GM21526 (cell line): ENCODE measurements around the gene RCOR3.
A peak's percentile ranks its signal among the peaks of the same experiment; 100 is the strongest.
"Not testable (repeated sequence)": the region's sequence is repeated elsewhere in the genome, so short reads cannot be mapped to it uniquely, and the experiment has no call there.

ENCODE experiments used
- ATAC-seq: cut with Tn5 transposase; IDR thresholded peaks from one replicate; pipeline ENCODE4 v1.9.1; 2021; ENCODE audit warnings: moderate library complexity; ENCODE audit not compliant: unreplicated experiment, low FRiP score

The RCOR3 gene

DNA sequence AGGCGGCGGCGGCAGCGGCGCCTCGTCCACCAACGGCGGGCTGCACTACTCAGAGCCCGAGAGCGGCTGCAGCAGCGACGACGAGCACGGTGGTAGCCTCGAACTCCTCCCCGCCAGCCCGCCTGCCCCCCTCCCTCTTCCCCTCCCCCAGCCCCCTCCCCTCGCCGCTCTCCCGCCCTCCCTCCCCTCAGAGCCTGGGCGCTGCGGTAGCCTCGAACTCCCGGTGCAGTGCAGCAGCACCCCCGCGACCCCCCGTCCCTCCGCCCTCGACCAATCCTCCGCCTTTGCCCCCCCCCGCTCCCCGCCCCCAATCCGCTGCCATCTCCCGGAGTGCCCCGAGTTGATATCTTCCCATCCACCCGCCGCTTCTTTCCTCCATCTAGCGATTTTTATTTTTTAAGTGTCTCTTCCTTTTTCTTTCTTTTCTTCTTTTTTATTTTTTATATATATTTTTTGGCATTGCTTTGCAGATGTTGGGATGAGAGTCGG, 516 bp downstream of the RCOR3 start:
- ATAC-seq = peak; percentile 12

DNA sequence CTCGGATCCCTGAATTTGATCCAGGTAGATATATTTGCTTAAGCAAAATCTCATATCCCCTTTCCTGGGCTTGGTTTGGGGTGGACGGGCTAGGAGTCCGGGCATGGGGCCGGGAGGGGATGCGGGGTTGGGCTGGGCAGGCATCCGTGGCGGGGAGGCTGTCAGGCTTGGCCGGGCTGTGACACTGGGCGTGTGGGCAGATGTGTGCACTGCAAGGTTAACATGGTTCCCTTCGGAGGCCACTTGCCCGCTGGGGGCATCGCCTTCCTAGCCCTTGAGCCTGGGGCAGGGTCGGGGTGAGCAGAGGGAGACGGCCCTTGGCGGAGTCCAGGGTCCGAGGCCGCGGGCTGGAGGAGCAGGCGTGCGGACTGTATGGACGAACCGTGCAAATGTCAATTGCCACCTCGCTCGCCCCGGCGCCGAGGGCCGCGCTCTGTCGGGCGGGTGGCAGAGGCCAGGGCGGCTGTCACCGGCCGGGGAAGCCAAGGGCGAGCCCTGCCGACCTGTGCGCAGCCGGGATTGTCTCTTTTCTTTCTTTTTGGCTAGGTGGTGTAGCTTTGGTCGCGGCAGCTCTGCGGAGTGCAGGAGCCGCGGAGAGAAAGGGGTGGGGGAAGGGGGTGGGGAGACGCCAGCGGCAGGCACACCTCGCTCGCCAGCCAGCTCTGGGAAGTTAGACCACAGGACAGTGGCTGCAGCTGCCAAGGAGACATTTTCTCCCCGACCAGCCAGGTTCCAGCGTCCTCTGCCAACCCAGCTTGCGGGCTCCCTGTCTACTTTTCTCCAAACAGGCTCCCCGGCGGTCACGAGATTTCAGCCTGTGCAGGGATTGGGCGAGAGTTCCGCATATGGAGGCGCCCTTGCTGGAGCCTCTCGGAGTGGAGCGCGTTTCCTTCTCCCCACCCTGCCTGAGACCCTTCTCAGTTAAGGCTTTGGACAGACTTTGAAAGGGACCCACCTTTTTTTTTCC, 1.3 kb downstream of the RCOR3 start:
- peak; percentile 41 for ATAC-seq

DNA sequence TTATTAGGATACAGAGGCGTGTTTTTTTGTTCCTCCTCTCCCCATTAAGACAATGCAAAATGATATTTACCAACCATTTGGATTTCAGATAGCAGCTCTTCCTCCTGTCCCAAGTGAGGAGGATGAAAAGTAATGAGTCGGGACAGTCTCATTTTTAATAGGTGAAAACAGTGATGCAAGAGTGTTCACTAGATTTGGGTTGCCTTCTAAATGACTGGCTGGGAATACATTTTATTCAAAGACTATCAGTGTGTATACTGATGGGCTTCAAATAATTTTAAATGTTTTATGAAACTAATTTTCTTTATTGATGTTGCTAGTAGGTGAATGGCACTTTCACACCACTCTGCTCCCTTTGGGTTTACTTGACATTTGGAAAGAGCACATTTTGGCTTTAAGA, 2.1 kb downstream of the RCOR3 start:
- no peak for ATAC-seq

DNA sequence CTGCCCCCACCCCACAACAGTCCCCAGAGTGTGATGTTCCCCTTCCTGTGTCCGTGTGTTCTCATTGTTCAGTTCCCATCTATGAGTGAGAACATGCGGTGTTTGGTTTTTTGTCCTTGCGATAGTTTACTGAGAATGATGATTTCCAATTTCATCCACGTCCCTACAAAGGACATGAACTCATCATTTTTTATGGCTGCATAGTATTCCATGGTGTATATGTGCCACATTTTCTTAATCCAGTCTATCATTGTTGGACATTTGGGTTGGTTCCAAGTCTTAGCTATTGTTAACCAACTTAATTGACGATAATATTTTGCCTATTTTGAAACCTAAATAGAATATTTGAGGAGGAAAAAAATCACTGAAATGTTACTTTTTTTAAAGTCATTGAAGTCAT, 3.9 kb downstream of the RCOR3 start:
- ATAC-seq = not testable (repeated sequence)

DNA sequence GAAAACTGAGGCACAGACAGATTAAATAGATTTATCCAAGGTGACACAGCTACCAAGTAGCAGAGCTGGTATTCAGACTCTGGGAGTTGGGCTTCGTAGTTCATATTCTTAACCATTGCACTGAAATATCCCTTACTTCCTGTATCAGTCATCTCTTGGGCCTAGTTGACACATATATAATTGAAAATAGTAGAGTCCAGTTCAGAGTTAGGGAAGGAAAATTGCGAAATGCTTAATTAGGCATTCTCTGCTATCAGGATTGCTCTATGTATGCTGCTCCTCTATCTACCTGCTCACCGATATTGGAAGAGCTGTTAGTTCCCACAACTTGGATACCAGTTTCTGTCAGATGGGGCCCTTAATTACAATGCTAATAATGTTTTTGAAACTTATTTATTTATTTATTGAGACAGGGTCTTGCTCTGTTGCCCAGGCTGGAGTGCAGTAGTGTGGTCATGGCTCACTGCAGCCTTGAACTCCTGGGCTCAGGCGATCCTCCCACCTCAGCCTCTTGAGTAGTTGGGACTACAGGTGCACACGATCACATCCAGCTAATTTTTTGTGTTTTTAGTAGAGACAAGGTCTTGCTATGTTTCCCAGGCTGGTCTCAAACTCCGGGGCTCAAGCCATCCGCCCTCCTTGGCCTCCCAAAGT, 8.2 kb downstream of the RCOR3 start:
- no peak for ATAC-seq

DNA sequence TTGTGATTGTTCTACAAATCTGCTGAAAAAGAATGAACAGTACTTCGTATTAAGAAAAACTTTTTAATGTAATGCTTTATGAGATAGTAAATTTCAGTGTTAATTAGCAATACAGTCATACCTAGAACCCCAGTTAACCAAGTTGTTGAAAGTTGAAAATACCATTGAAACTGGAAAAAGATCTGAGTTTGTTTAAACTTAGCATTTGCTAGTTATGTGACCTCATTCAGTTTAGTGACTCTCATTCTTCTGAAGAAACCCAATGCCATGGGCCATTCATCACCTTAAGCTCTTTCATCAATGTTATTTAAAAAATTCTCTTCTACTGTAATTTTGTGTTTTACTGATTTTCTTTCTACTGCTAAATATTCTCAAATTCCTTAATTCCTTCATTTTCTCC, 20.2 kb downstream of the RCOR3 start:
- ATAC-seq = no peak

DNA sequence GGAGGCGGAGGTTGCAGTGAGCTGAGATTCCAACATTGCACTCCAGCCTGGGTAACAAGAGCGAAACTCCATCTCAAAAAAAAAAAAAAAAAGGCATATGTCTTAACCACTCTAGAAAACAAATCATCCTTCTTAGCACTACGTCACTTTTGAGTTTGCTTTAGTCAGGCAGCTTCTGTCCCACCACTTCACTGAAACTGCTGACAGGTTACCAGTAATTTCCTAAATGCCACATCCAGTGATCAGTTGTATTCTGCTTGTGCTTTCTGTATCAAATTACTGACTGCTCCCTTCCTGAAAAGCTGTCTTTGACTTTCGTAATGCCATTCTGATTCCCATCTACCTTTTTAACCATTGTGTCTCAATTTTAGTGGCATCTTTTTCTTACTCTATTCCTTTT, 21.7 kb downstream of the RCOR3 start:
- ATAC-seq = no peak

DNA sequence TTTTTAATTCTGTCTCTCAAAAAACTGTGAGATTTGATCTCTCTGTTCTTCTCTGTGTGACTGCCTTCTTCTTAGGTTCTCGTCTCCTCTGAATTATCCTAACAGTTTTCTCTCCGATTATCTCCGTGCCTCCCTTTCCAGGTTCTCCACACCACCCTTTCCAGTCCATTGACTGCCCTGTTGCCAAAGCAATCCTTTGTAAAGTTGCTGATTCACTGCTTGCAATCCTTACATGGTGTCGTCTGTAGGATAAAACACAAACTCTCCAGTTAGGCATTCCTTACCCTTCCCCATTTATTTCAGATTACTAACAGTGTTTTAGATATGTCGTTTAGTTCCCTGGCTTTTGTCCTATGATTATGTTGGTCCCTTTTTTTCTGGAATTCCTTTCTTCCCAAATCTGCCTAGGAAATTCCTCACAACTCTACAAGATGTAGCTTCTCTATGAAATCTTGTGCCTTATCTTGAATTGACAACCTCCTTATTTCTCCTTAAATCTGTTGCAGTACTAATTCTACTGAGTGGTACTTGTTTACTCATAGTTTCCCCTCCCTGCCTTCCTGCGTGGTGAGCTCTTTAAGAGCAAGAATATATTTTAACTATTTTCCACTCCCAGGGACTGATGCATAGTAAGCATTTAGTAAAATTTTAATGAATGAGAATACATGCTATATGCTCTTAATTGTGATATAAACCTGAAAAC, 22.3 kb downstream of the RCOR3 start:
- no peak for ATAC-seq

DNA sequence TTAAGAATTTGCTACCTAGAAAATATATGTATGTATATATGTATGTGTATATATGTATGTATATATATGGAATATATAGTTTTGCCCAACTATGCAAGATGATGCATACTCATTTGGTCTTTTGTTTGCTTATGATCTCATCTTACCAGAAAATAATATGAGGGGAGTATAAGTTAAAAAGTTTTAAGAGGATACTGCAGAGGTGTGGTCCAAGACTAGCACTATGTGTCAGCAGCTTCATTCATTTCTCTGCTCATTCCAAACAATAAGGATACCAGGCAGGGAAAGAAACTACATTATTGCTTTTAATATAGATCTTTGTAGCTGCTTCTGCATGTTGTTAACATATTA, 22.8 kb downstream of the RCOR3 start:
- no peak for ATAC-seq

DNA sequence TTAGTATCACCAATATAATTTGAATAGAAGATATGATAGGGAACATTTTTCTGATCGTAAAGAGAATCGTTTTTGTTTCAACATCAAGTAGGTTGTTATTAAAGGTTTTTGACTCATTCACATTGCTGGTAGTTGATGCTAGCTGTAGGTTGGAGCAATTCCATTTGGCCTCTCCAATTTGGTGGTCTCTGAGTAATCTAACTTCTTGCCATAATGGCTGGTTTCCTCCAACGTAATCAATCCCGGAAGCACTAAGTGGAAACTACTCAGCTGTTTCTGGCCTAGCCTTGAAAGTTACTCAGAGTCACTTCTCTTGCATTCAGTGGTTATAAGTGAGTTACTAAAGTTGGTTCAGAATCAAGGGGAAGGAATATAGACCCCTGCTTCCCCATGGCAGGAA, 26.0 kb downstream of the RCOR3 start:
- no peak for ATAC-seq

DNA sequence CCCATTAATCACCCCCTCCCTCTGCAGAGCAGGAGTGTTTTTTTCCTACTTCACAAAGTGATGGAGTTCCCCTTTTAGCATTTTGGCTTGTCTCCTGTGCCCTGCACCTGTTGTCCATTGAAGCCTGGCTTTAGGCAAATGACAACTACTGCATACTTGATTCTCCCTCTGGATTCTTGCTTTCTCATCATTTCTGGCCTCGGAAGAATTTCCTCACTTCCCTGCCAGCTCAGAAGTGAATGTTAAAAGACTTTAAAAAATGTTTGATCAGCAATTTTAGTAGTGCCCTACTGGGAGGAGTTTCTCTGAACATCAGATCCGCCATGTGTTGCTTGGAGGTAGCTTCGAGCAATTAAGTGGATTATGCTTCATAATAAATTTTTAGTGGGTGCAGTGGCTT, 28.1 kb downstream of the RCOR3 start:
- ATAC-seq = no peak

DNA sequence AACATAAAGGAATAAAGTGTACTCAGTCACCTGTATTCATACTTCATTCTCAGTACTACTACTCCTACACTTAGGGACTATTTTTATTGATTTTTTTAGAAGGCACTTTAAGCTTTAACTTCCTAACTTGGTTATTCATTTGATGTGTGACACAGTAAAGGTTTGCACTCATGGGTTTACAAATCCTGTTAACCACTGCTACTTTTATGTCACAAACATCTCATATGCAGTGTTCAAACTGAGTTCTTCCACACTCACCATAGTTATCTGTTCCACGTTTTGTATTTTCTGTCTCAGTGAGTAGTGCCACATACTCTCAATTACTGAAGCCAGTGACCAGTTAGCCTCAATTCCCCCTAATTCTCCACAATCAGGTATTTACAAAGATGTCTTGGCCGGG, 33.2 kb downstream of the RCOR3 start:
- no peak for ATAC-seq

DNA sequence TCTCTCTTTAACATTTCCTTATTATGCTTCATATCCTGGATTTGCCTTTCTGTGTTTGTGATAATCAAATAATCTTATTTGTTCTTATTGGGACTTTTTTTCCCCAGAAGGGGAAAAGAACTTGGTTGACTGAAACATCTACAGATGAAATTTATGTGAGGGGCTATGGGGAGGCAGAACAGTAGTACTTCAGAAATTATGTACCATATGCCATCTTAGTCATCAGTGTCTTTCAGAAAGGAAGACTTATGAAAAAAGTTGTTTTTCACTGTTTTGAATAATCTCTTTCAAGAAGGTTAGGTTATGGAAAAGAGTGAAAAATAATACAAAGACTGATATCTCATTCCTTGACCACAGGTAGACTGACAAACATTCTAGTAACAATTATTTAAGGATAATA, 37.2 kb downstream of the RCOR3 start:
- no peak for ATAC-seq

DNA sequence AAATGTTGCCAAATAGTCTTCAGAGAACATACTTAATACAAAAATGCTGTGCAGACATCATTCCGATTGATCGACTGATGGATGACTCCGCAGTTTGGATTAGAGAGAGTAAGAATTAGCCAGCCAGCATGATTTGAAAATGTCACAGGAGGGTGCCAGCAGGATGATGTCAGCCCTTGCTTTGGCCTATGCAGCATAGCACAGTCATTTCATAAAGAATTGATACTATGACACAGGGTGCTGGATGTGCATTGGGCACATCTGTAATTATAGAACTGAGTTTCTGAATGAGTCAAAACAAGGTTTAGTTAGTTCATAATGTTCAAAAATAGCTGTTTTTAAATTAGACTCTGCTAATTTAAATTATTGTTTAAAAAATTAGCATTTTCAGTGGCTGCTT, 45.9 kb downstream of the RCOR3 start:
- peak; percentile 93 for ATAC-seq

DNA sequence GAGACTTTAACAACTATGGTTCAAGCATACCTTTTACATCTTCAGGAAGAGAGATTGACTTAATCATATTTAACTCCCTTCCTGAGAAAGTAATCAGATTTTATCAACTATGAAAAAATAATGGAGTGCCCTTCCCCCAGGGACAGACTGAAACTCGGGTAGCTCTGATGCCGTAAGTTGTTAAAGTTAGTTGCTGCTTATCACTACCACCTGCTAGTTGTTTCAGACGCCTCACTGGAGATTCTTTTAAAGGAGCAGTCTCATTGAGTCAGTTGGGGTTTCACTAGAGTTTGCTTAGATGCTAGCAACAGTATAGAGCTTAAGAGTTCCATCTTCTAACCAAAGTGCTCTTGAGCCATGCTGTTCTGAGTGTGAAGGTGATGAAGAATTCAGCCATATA, 50.5 kb downstream of the RCOR3 start:
- ATAC-seq = no peak

DNA sequence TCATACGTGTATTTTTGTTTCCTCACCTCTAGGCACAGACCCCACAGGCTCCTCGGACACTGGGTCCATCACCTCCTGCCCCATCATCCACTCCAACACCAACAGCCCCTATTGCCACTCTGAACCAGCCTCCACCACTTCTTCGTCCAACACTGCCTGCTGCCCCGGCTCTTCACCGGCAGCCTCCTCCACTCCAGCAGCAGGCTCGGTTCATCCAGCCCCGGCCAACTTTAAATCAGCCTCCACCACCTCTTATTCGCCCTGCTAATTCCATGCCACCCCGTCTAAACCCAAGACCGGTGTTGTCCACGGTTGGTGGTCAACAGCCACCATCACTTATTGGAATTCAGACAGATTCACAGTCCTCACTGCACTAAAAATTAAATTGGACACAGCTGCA, 54.2 kb downstream of the RCOR3 start:
- no peak for ATAC-seq

DNA sequence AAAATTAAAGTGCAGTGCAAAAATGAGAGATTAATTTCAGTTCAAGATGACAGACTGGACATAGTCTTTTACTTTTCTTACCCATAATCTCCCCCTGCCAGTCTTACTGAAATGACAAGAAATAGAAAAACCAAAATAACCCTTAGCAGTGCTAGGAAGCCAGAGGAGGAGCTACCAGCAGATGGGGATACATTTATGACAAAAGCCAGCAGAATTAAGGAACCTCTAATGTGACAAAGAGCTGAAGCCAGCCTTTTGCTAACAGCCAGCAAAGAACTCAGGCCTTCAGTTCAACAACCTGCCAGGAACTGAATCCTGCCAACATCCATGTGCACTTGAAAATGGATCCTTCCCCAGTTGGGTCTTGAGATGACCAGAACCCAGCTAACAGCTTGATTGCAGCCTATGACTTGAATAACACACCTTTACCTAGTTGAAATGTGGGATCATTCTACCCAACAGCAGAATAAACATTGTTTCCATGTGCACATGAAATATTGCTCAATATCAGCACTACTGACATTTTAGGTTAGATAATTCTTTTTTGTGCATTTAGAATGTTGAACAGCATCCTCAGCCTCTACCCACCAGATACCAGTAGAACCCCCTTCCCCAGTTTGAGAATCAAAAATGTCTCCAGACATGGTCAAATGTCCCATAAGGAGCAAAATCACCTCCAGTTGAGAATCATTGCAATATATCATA, 59.6 kb downstream of the RCOR3 start:
- no peak for ATAC-seq

DNA sequence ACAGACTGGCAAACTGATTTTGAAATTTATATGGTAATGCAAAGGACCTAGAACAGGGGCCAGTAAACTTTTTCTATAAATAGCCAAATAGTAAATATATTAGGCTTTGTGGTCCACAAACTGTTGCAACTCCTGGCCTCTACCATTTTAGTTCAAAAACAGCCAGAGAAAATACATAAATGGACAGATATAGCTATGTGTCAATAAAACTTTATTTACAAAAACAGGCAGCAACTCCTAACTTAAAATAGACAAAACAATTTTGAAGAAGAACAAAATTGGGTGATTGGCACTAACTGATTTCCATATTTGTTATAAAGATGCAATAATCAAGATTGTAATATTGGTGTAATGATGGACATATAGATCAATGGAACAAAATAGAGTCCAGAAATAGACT, 60.7 kb downstream of the RCOR3 start:
- no peak for ATAC-seq

DNA sequence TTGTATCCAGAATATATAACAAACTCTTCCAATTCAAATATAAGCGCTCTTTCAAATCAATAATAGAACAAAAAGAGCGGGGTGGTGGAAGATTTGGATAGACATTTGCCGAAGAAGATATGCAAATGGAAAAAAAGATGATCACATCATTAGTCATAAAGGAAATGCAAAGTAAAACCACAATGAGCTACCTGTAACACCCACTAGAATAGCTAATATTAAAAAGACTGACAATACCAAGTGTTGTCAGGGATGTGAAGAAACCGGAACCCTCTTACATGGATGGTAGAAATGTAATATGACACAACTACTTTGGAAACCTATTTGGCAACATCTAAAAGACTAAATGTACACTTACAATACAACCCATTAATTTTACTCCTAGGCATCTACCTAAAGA, 61.8 kb downstream of the RCOR3 start:
- ATAC-seq = no peak

DNA sequence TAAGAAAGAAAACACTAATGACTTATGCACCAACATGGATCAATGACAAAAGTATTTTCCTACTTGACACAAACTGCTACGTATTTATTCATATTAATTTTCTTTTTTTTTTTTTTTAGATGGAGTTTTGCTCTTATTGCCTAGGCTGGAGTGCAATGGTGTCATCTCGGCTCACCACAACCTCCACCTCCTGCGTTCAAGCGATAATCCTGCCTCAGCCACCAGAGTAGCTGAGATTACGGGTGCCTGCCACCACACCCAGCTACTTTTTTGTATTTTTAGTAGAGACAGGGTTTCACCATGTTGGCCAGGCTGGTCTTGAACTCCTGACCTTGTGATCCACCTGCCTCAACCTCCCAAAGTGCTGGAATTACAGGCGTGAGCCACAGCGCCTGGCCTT, 62.5 kb downstream of the RCOR3 start:
- not testable (repeated sequence) for ATAC-seq
